Loucy (cell line): ENCODE results near the gene KIF7.

Source experiments
- H2AFZ ChIP-seq: fragments of 200-600 bp; sonication (generic); 2 replicates; pipeline ENCODE4 v1.6.0; 2016; ENCODE audit warnings: antibody characterized with exemption, mild to moderate bottlenecking, low read length, moderate library complexity
- H3F3A ChIP-seq: fragments of 200-600 bp; 2 replicates; pipeline ENCODE4 v1.6.0; 2016; ENCODE audit warnings: antibody characterized with exemption, low read depth, mild to moderate bottlenecking
- H3K27me3 ChIP-seq: fragments of 200-600 bp; sonication (generic); 2 replicates; pipeline ENCODE4 v1.6.1; 2014; ENCODE audit warnings: low read length, mild to moderate bottlenecking; ENCODE audit not compliant: insufficient read depth, poor library complexity, severe bottlenecking
- H3K36me3 ChIP-seq: fragments of 200-600 bp; sonication (generic); 2 replicates; pipeline ENCODE4 v1.6.1; 2016; ENCODE audit warnings: low read length; ENCODE audit not compliant: insufficient read depth
- H3K4me1 ChIP-seq: fragments of 200-600 bp; sonication (generic); 2 replicates; pipeline ENCODE4 v1.5.1; 2014; ENCODE audit warnings: low read length, mild to moderate bottlenecking; ENCODE audit not compliant: insufficient read depth, poor library complexity, severe bottlenecking
- H3K4me2 ChIP-seq: fragments of 200-600 bp; sonication (generic); 2 replicates; pipeline ENCODE4 v1.6.0; 2014; ENCODE audit warnings: antibody characterized with exemption, low read length, low read depth, mild to moderate bottlenecking; ENCODE audit not compliant: poor library complexity, severe bottlenecking
- H3K4me3 ChIP-seq: fragments of 200-600 bp; sonication (generic); 2 replicates; pipeline ENCODE4 v1.5.1; 2014; ENCODE audit warnings: low read length, mild to moderate bottlenecking, mixed read lengths; ENCODE audit not compliant: poor library complexity, severe bottlenecking
- H3K79me2 ChIP-seq: fragments of 200-600 bp; sonication (generic); 2 replicates; pipeline ENCODE4 v1.6.1; 2014; ENCODE audit warnings: low read length; ENCODE audit not compliant: insufficient read depth
- H3K9ac ChIP-seq: fragments of 200-600 bp; sonication (generic); 2 replicates; pipeline ENCODE4 v1.6.0; 2014; ENCODE audit warnings: mild to moderate bottlenecking, low read depth, low read length, moderate library complexity; ENCODE audit not compliant: poor library complexity, severe bottlenecking
- H3K9me2 ChIP-seq: fragments of 200-600 bp; sonication (generic); replicated peaks from 2 replicates; pipeline ENCODE4 v1.6.1; 2016; ENCODE audit warnings: low read depth, low read length, mixed read lengths
- H3K9me3 ChIP-seq: fragments of 200-600 bp; sonication (generic); 2 replicates; pipeline ENCODE4 v1.6.1; 2014; ENCODE audit warnings: mild to moderate bottlenecking, antibody characterized with exemption, low read length, low read depth; ENCODE audit not compliant: insufficient read depth
- H4K20me1 ChIP-seq: fragments of 200-600 bp; sonication (generic); 2 replicates; pipeline ENCODE4 v1.6.0; 2014; ENCODE audit warnings: antibody characterized with exemption, low read length, mild to moderate bottlenecking; ENCODE audit not compliant: insufficient read depth, poor library complexity, severe bottlenecking
- EZH2phosphoT487 ChIP-seq: fragments of 200-600 bp; IDR thresholded peaks from 2 replicates; pipeline ENCODE4 v1.6.1; 2018; ENCODE audit warnings: antibody characterized with exemption, mild to moderate bottlenecking, moderate library complexity, borderline replicate concordance
- TF ChIP-seq, protein P1 (sequence below): fragments of 200-600 bp; sonication (generic); conservative IDR thresholded peaks from 2 replicates; pipeline ENCODE4 v1.5.1; 2014; ENCODE audit warnings: mild to moderate bottlenecking, antibody characterized with exemption, low read length

The KIF7 gene

DNA sequence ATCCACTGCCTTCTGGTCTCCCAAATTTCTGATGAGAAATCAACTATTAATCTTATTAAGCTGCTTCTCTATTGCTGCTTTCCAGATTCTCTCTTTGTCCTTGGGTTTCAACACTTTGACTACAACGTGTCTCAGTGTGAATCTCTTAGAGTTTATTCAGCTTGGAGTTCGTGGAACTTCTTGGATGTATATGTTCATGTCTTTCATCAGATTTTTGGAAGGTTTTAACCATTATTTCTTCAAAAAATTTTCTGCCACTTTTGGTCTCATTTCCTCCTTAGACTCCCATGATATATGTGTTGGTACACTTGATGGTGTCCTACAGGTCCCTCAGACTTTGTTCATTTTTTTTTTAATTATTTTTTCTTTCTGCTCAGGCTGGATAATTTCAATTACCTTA, 44.0 kb downstream of the KIF7 start:
- no peaks in the 10 kb centered on the region for H4K20me1 ChIP-seq
- H3K9ac ChIP-seq: no peak overlapping the region
- H3K27me3 ChIP-seq: no peaks in the 10 kb centered on the region
- no peak overlapping the region for H3K4me2 ChIP-seq
- H3K9me3 ChIP-seq: peaks cover 9% of the 10 kb centered on the region; the same call in 1 of the 2 replicates
- H3K9me2 ChIP-seq: no peaks in the 10 kb centered on the region
- H2AFZ ChIP-seq: no peak overlapping the region
- H3K79me2 ChIP-seq: no peaks in the 10 kb centered on the region; the same call in 1 of the 2 replicates
- H3F3A ChIP-seq: no peaks in the 10 kb centered on the region
- TF ChIP-seq, protein P1, sequence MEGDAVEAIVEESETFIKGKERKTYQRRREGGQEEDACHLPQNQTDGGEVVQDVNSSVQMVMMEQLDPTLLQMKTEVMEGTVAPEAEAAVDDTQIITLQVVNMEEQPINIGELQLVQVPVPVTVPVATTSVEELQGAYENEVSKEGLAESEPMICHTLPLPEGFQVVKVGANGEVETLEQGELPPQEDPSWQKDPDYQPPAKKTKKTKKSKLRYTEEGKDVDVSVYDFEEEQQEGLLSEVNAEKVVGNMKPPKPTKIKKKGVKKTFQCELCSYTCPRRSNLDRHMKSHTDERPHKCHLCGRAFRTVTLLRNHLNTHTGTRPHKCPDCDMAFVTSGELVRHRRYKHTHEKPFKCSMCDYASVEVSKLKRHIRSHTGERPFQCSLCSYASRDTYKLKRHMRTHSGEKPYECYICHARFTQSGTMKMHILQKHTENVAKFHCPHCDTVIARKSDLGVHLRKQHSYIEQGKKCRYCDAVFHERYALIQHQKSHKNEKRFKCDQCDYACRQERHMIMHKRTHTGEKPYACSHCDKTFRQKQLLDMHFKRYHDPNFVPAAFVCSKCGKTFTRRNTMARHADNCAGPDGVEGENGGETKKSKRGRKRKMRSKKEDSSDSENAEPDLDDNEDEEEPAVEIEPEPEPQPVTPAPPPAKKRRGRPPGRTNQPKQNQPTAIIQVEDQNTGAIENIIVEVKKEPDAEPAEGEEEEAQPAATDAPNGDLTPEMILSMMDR: no peak
- no peak for TF ChIP-seq EZH2phosphoT487
- peaks cover 98% of the 10 kb centered on the region for H3K36me3 ChIP-seq
- H3K4me3 ChIP-seq: no peak overlapping the region
- no peaks in the 10 kb centered on the region for H3K4me1 ChIP-seq

DNA sequence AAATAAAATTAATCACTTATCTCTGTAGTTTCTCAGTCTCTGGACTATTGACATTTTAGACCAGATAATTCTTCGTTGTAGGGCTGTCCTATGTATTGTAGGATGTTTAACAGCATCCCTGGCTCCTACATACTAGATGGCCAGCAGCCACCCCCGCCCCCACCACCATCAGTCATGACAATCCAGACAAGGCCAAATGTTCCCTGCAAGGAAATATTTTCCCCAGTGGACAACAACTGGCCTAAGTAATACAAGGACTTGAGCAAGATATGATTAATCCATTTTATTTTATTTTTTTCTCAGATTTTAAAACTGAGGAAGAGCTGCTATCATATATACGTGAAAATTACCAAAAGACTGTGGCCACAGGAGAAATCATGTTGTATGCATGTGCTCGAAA, 56.2 kb downstream of the KIF7 start:
- no peak for TF ChIP-seq EZH2phosphoT487
- TF ChIP-seq, protein P1: no peak
- Histone ChIP-seq H3K27me3 (no peaks in the 10 kb centered on the region), H3K9me3 (no peaks in the 10 kb centered on the region), H3K4me2 (no peak overlapping the region), H3K9ac (no peak overlapping the region), H2AFZ (no peak overlapping the region), H3K79me2 (peaks cover 3% of the 10 kb centered on the region; the same call in 1 of the 2 replicates), H3F3A (no peaks in the 10 kb centered on the region; the same call in 1 of the 2 replicates), H3K4me3 (no peak overlapping the region), H4K20me1 (no peaks in the 10 kb centered on the region), H3K4me1 (no peaks in the 10 kb centered on the region), H3K36me3 (peaks cover 98% of the 10 kb centered on the region), H3K9me2 (no peaks in the 10 kb centered on the region)

DNA sequence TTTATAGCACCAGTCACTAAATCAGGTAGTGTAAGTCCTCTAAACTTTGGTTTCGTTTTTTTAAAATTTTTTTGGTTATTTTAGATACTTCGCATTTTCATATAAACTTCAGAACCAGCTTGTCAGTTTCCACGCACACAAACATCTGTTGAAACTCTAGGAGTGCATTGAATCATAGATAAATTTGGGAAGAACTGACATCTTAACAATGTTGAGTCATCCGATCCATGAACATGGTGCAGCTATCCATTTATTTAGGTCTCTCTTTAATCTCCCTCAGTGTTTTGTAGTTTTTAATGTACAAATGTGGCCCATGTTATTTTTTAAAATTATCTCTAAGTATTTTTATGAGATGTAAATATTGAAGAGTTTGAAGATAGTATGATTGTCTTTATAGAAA, 62.2 kb downstream of the KIF7 start:
- no peak overlapping the region for H3K4me2 ChIP-seq
- no peak overlapping the region for H3K4me3 ChIP-seq
- H2AFZ ChIP-seq: no peak overlapping the region
- no peaks in the 10 kb centered on the region for H3K4me1 ChIP-seq
- H3K9me3 ChIP-seq: no peaks in the 10 kb centered on the region
- TF ChIP-seq, protein P1: no peak
- TF ChIP-seq EZH2phosphoT487: no peak
- H3F3A ChIP-seq: no peaks in the 10 kb centered on the region
- H3K27me3 ChIP-seq: no peaks in the 10 kb centered on the region
- H3K9ac ChIP-seq: no peak overlapping the region
- H3K79me2 ChIP-seq: peaks cover 32% of the 10 kb centered on the region
- H3K36me3 ChIP-seq: peaks cover 91% of the 10 kb centered on the region
- H4K20me1 ChIP-seq: peaks cover 12% of the 10 kb centered on the region
- no peaks in the 10 kb centered on the region for H3K9me2 ChIP-seq
